Measurements from ENCODE around the gene NKAIN2. TPM values are rescaled to one million over a fixed set of nuclear protein-coding genes. Genes with fewer than 3 reads are reported as not detected.
A peak's percentile ranks its signal among the peaks of the same experiment; 100 is the strongest.

NKAIN2 gene
- 10 to 100 TPM in 1 of 4 donors, 1 to 10 TPM in 2, under 1 TPM in 1; 0.65 to 13.5 (median 4.0) TPM for total RNA-seq
- polyA plus RNA-seq = 1 to 10 TPM in 1 of 3 donors, under 1 TPM in 2; 0.08 to 1.1 (median 0.69) TPM
- long read RNA-seq, donor 1 = 0 reads
- long read RNA-seq, donor 2, partial matches to known transcripts = 0 of 1 reads
- long read RNA-seq, donor 2, other reads (novel, unspliced or antisense) = 1 of 1 reads

DNA sequence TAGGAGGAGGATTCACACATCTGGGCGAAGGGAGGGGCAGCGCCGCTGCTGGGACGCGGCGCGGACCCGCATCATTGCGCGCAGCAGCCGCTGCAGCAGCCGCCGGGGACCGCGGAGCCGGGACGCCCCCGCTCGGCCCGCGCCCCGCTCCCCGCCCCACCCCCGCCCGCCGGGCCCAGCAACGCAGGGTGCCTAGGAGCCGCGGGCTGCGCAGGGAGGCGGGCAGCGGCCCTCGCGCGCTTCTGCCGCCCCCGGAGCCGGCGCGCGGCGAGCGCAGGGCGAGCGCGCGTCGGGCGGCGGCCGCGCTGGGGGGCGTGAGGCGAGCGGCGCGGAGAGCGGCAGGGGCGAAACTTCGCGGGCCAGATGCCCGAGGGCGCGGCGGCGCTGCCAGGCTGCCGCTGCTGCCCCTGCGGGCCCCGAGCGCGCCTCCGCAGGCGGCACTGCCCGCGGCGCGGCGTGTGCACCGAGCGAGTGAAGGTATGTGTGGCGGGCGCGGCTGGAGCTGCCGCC lies at the start of gene NKAIN2:
NKAIN2 (plus strand) TSS at position 362 of the 510 bp plus-strand sequence.
- DNase-seq (peak in 1 of 2 donors; percentile 42), ATAC-seq (peak; percentile 19 to 79 (median 42))
- Histone ChIP-seq H3K4me3 (peak within 1 kb of the TSS; percentile 82), H3K36me3 (ENCODE audit: insufficient read depth in 1 of 2, low read depth in 1 of 2) (no peaks in the 10 kb centered on the region), H3K4me1 (peaks cover 6% of the 10 kb centered on the region), H3K27ac (peak within 1 kb of the TSS; percentile 72), H3K27me3 (ENCODE audit: insufficient read depth in 3 of 3, low read length in 2 of 3) (no peaks in the 10 kb centered on the region), H3K9me3 (no peaks in the 10 kb centered on the region)
- TF ChIP-seq CTCF (IDR thresholded peaks at IDR 0.05) = no peak
- WGBS, 3 donors = 0 to 1% (median 1%) methylated on average over 38 to 84 of the region's 84 CpGs
- intact Hi-C loops (cut with DNase I) = loop anchor here (2.0 to 10.0 kb wide), 5 partner anchors 161 to 1051 kb away; no protein-coding TSS in a partner anchor

DNA sequence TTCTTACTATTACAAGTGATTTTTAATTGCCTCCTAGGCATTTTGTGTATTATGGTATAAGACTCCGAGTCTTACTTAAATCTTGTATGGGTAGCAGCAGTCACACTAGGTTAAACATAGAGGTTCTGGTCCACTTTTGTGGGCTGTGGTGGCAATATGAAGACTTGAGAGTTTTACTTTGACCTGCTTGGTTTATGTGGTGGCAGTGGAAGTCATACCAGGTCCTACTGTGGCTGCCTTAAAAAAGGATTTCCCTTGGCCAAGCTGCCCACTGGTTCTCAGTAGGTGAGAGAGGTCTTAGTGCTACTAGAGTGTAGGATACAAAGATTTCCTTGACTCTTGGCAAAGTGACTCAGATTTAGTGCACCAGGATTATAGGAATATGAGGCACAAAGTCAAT lies 44.2 kb upstream of the NKAIN2 start:
- Histone ChIP-seq H3K4me3 (no peak overlapping the region), H3K9me3 (peaks cover 17% of the 10 kb centered on the region), H3K36me3 (ENCODE audit: insufficient read depth in 1 of 2, low read depth in 1 of 2) (no peaks in the 10 kb centered on the region), H3K27me3 (ENCODE audit: insufficient read depth in 3 of 3, low read length in 2 of 3) (no peaks in the 10 kb centered on the region), H3K4me1 (no peaks in the 10 kb centered on the region), H3K27ac (no peak overlapping the region)
- DNase-seq = no peak
- 90 to 95% (median 94%) methylated on average over 1 of the region's 1 CpG for WGBS, 3 donors
- no peak for ATAC-seq
- intact Hi-C loops (cut with DNase I) = no loop called here
- no peak for TF ChIP-seq CTCF (IDR thresholded peaks at IDR 0.05)

GRCh38 chr6:123763904-123764303 lies 39.8 kb upstream of the NKAIN2 start:
- H3K27ac ChIP-seq = no peak overlapping the region
- WGBS, 3 donors = 50 to 89% (median 77%) methylated on average over 1 of the region's 1 CpG
- intact Hi-C loops (cut with DNase I) = no loop called here
- no peaks in the 10 kb centered on the region for H3K36me3 ChIP-seq (ENCODE audit: insufficient read depth in 1 of 2, low read depth in 1 of 2)
- no peaks in the 10 kb centered on the region for H3K27me3 ChIP-seq (ENCODE audit: insufficient read depth in 3 of 3, low read length in 2 of 3)
- TF ChIP-seq CTCF (IDR thresholded peaks at IDR 0.05) = no peak
- ATAC-seq (no peak), DNase-seq (no peak)
- no peaks in the 10 kb centered on the region for H3K9me3 ChIP-seq
- H3K4me1 ChIP-seq = no peaks in the 10 kb centered on the region
- no peak overlapping the region for H3K4me3 ChIP-seq

DNA sequence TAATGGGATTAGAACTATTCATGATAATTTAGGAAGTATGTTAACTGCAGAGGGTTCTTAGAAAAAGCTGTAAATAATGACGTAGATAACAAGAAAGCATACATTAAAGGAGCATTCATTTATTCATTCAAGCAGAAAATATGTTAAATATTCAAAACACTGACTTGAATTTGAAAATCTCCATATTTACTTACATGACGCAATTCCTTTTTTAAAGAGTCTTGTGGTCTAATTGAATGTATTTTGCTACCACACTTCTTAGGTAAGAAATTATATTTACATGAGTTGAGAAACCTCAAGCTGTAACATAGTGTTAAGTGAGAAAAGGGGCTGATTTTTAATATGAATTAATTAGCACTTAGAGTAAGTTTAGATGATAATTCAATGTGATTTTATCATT lies 38.9 kb upstream of the NKAIN2 start:
- WGBS, 3 donors = 84 to 88% (median 87%) methylated on average over 2 of the region's 2 CpGs
- intact Hi-C loops (cut with DNase I) = no loop called here
- no peak for TF ChIP-seq CTCF (IDR thresholded peaks at IDR 0.05)
- Histone ChIP-seq H3K36me3 (ENCODE audit: insufficient read depth in 1 of 2, low read depth in 1 of 2) (no peaks in the 10 kb centered on the region), H3K4me1 (no peaks in the 10 kb centered on the region), H3K27ac (no peak overlapping the region), H3K4me3 (no peak overlapping the region), H3K9me3 (no peaks in the 10 kb centered on the region), H3K27me3 (ENCODE audit: insufficient read depth in 3 of 3, low read length in 2 of 3) (no peaks in the 10 kb centered on the region)
- DNase-seq (no peak), ATAC-seq (no peak)

DNA sequence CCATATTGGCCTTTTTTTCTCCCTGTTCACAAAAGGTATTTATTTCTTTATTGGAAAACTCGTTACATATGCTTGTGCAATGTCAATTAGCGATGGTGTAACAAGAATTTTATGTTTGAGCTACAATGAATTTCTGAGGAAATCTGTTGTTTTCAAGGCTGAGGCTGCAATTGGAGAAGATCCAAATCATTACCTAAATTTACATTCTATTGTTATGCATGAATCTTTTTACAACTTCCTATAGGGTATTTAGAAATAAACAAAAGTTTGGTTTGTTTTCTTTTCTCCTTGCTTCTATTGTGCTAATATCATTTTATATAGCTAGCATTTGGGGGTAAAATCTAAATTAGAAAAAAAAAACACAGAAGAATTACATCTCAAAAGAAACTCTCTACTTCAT lies 34.7 kb upstream of the NKAIN2 start:
- H3K4me1 ChIP-seq = no peaks in the 10 kb centered on the region
- intact Hi-C loops (cut with DNase I) = no loop called here
- no peak for ATAC-seq
- no peaks in the 10 kb centered on the region for H3K9me3 ChIP-seq
- no peak overlapping the region for H3K27ac ChIP-seq
- no peak overlapping the region for H3K4me3 ChIP-seq
- WGBS, 3 donors = 67 to 81% (median 73%) methylated on average over 2 of the region's 2 CpGs
- no peaks in the 10 kb centered on the region for H3K36me3 ChIP-seq (ENCODE audit: insufficient read depth in 1 of 2, low read depth in 1 of 2)
- no peak for TF ChIP-seq CTCF (IDR thresholded peaks at IDR 0.05)
- DNase-seq = no peak
- H3K27me3 ChIP-seq (ENCODE audit: insufficient read depth in 3 of 3, low read length in 2 of 3) = no peaks in the 10 kb centered on the region
